Kidney (tissue), 14 donors: Measurements from ENCODE around the gene SLC38A2. TPM values are rescaled to one million over a fixed set of nuclear protein-coding genes. Genes with fewer than 3 reads are reported as not detected.

Experiments
- DNase-seq, 5 donors: peaks; one replicate each; pipeline ENCODE4 v3.0.0-alpha.2; 2013 to 2020
- FAIRE-seq: peaks from 2 replicates; lab custom pipeline; 2012; peaks lifted over from hg19 to GRCh38; lab: Jason Lieb, UNC
- H3K27ac ChIP-seq, 2 donors: one replicate each; pipeline ENCODE4 v1.7.0; 2013; ENCODE audit warnings: low read depth in 2 of 2, low read length in 2 of 2, inconsistent platforms in 1 of 2
- H3K27me3 ChIP-seq: one replicate; pipeline ENCODE4 v1.7.1; 2013; ENCODE audit warnings: low read length, inconsistent platforms; ENCODE audit not compliant: control insufficient read depth, insufficient read depth
- H3K36me3 ChIP-seq, 3 donors: one replicate each; pipeline versions ENCODE4 v1.7.0 to v1.7.1; 2013; ENCODE audit warnings: low read length in 3 of 3, control low read depth in 1 of 3, inconsistent platforms in 1 of 3; ENCODE audit not compliant: insufficient read depth in 3 of 3, control insufficient read depth in 2 of 3
- H3K4me1 ChIP-seq, 3 donors: one replicate each; pipeline versions ENCODE4 v1.7.0 to v1.7.1; 2013; ENCODE audit warnings: low read length in 3 of 3, inconsistent platforms in 1 of 3, low read depth in 1 of 3; ENCODE audit not compliant: control insufficient read depth in 2 of 3, insufficient read depth in 2 of 3
- H3K4me3 ChIP-seq, 3 donors: one replicate each; pipeline versions ENCODE4 v1.7.0 to v1.8.1; 2013; ENCODE audit warnings: low read length in 3 of 3, control low read depth in 1 of 3, inconsistent platforms in 1 of 3
- H3K9ac ChIP-seq, 3 donors: one replicate each; pipeline versions ENCODE4 v1.7.0 to v1.7.1; 2013; ENCODE audit warnings: low read length in 3 of 3, control low read depth in 1 of 3, inconsistent platforms in 1 of 3
- H3K9me3 ChIP-seq, 3 donors: one replicate each; pipeline versions ENCODE4 v1.7.0 to v1.7.1; 2013; ENCODE audit warnings: low read length in 3 of 3, control low read depth in 1 of 3, inconsistent platforms in 1 of 3; ENCODE audit not compliant: control insufficient read depth in 2 of 3, insufficient read depth in 1 of 3
- intact Hi-C: fragments of 100-400 bp; cut with DNase I; formaldehyde crosslinking; loops from one replicate; pipeline ENCODE4 v1.11.1; 2022
- polyA plus RNA-seq: library from polyadenylated mRNA; stranded (reverse); fragments of 350-450 nt; fragmentation: Illumina TruSeq; extraction: RNeasy Lipid Tissue Mini Kit (QIAGEN cat#74804); gene quantifications from one replicate; pipeline ENCODE4 v1.2.3, GENCODE V29; 2014; ENCODE audit warnings: low read depth, low replicate concordance; ENCODE audit not compliant: insufficient read depth
- total RNA-seq: library from RNA; stranded (reverse); fragmentation: NEBNext Ultra II Directional; extraction: Animal tissue kit (Norgen Biotek cat#: 25700); gene quantifications from one replicate; pipeline ENCODE4 v1.2.1, GENCODE V29; 2021
- TF ChIP-seq, protein P1 (sequence below): IDR thresholded peaks from 3 replicates; pipeline ENCODE4 v1.5.1; 2012; ENCODE audit warnings: mild to moderate bottlenecking, moderate library complexity, borderline replicate concordance; ENCODE audit not compliant: insufficient read depth; ENCODE audit errors: extremely low read depth
- donor health status: control.
- donor health status: control.
- donor health status: control.
- donor health status: control.
- donor health status: control.
- donor health status: DM: yes; HTN: yes; CAD: no.
- donor health status: Normal renal cell carcinoma (clear cell type).

Gene SLC38A2
- total and polyA plus RNA-seq, 2 donors from 2014 or later: 38.6 to 189 TPM

- no peaks in the 10 kb centered on the region for H3K27me3 ChIP-seq
- peak overlapping the region; percentile 91 to 98 for H3K27ac ChIP-seq
- peaks cover 4 to 11% (median 6%) of the 10 kb centered on the region in 3 donors for H3K4me1 ChIP-seq
- no peaks in the 10 kb centered on the region for H3K9me3 ChIP-seq
- peak overlapping the region; percentile 30 to 88 (median 66) for H3K9ac ChIP-seq
- intact Hi-C loops: no loop called here
- DNase-seq: peak in 3 of 5 donors; percentile 23 to 67 (median 47)
- H3K36me3 ChIP-seq: no peaks in the 10 kb centered on the region
- peak overlapping the region; percentile 60 to 79 (median 69) for H3K4me3 ChIP-seq
- FAIRE-seq: no peak
- TF ChIP-seq, protein P1, sequence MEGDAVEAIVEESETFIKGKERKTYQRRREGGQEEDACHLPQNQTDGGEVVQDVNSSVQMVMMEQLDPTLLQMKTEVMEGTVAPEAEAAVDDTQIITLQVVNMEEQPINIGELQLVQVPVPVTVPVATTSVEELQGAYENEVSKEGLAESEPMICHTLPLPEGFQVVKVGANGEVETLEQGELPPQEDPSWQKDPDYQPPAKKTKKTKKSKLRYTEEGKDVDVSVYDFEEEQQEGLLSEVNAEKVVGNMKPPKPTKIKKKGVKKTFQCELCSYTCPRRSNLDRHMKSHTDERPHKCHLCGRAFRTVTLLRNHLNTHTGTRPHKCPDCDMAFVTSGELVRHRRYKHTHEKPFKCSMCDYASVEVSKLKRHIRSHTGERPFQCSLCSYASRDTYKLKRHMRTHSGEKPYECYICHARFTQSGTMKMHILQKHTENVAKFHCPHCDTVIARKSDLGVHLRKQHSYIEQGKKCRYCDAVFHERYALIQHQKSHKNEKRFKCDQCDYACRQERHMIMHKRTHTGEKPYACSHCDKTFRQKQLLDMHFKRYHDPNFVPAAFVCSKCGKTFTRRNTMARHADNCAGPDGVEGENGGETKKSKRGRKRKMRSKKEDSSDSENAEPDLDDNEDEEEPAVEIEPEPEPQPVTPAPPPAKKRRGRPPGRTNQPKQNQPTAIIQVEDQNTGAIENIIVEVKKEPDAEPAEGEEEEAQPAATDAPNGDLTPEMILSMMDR: no peak
Observed at GRCh38 chr12:46382408-46382963, 9.9 kb upstream of the SLC38A2 start.

GRCh38 chr12:46380881-46381280 lies 8.3 kb upstream of the SLC38A2 start:
- FAIRE-seq (no peak), DNase-seq (no peak)
- no peaks in the 10 kb centered on the region for H3K36me3 ChIP-seq
- H3K27me3 ChIP-seq: no peaks in the 10 kb centered on the region
- peaks cover 2 to 8% (median 5%) of the 10 kb centered on the region in 3 donors for H3K4me1 ChIP-seq
- intact Hi-C loops: no loop called here
- no peaks in the 10 kb centered on the region for H3K9me3 ChIP-seq
- TF ChIP-seq, protein P1: no peak
- H3K9ac ChIP-seq: no peak overlapping the region
- H3K4me3 ChIP-seq: no peak overlapping the region
- no peak overlapping the region for H3K27ac ChIP-seq

DNA sequence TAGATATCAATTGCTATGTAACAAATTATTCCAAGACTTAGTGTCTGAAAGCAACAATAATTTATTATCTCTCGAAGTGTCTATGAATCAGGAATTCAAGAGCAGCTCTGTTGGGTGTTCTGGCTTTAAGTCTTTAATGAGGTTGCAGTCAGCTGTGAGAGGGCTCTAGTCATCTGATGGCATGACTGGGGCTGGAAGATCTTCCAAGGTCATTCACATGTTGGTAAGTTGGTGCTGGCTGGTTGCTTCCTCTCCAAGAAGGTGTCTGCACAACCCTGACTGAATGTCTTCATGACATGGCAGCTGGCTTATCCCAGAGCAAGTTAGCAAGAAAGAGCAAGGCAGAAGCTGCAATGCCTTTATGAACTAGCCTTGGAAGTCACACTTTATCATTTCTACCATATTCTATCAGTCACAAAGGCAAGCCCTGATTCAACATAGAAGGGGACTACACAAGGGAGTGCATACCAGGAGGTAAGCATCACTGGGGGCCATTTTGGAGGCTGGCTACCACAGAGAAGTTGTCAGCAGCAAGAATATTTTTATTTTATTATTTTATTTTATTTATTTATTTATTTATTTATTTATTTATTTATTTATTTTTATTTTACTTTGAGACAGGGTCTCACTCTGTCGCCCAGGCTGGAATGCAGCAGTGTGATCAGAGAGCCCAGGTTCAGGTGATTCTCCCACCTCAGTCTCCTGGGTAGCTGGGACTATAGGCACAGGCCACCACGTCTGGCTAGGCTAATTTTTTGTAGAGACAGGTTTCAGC lies 7.6 kb upstream of the SLC38A2 start:
- TF ChIP-seq, protein P1: no peak
- Histone ChIP-seq H3K4me3 (no peak overlapping the region), H3K9me3 (no peaks in the 10 kb centered on the region), H3K27ac (no peak overlapping the region), H3K9ac (no peak overlapping the region), H3K36me3 (no peaks in the 10 kb centered on the region), H3K27me3 (no peaks in the 10 kb centered on the region), H3K4me1 (peaks cover 2 to 5% (median 3%) of the 10 kb centered on the region in 3 donors)
- intact Hi-C loops: no loop called here
- DNase-seq: no peak
- no peak for FAIRE-seq
